HL-60 (cell line): ENCODE results near the gene CADM1.

Source experiments
- DNase-seq, 2 experiments: peaks; one replicate each; pipeline ENCODE4 v3.0.0-alpha.2; 2010 to 2020; ENCODE audit warnings: low read depth in 1 of 2, low spot score in 1 of 2
- H3K27ac ChIP-seq: fragments of 250-450 bp; sonication (Bioruptor Pico); replicated peaks from 2 replicates; pipeline ENCODE4 v1.5.1; 2020; ENCODE audit warnings: mild to moderate bottlenecking, moderate library complexity
- H3K27me3 ChIP-seq: fragments of 250-450 bp; sonication (Bioruptor Pico); 2 replicates; pipeline ENCODE4 v1.5.1; 2021; ENCODE audit warnings: mild to moderate bottlenecking, moderate library complexity; ENCODE audit not compliant: insufficient read depth, poor library complexity, severe bottlenecking
- H3K4me3 ChIP-seq: replicated peaks from 2 replicates; pipeline ENCODE4 v1.5.1; 2011; ENCODE audit warnings: mild to moderate bottlenecking, control low read depth, low read length; ENCODE audit not compliant: insufficient read depth
- CTCF ChIP-seq: IDR thresholded peaks from one replicate; pipeline ENCODE4 v1.5.1; 2011; ENCODE audit warnings: low read length, control low read depth, inconsistent platforms; ENCODE audit not compliant: insufficient read depth
- GABPA ChIP-seq: IDR thresholded peaks from 2 replicates; pipeline ENCODE4 v1.6.1; 2012; ENCODE audit warnings: low read depth
- POLR2AphosphoS5 ChIP-seq: IDR thresholded peaks from 2 replicates; pipeline ENCODE4 v1.6.1; 2012; ENCODE audit warnings: low read depth
- REST ChIP-seq: IDR thresholded peaks from 2 replicates; pipeline ENCODE4 v1.6.1; 2012; ENCODE audit warnings: low read depth; ENCODE audit not compliant: insufficient replicate concordance
- SPI1 ChIP-seq: IDR thresholded peaks from 2 replicates; pipeline ENCODE4 v1.6.1; 2012; ENCODE audit warnings: low read depth, mild to moderate bottlenecking, borderline replicate concordance

The CADM1 gene

GRCh38 chr11:115257270-115257669 lies 246.9 kb downstream of the CADM1 start:
- DNase-seq, result no peak
- H3K4me3 ChIP-seq, result no peak overlapping the region
- peaks cover 3% of the 10 kb centered on the region for H3K27me3 ChIP-seq
- no peak overlapping the region for H3K27ac ChIP-seq
- no peak for TF ChIP-seq GABPA
- no peak for TF ChIP-seq SPI1
- no peak for TF ChIP-seq CTCF
- no peak for TF ChIP-seq POLR2AphosphoS5
- no peak for TF ChIP-seq REST

- Histone ChIP-seq H3K27me3 (peaks cover 3% of the 10 kb centered on the region), H3K4me3 (no peak overlapping the region), H3K27ac (no peak overlapping the region)
- TF ChIP-seq CTCF (no peak), REST (no peak), SPI1 (no peak), POLR2AphosphoS5 (no peak), GABPA (no peak)
- DNase-seq, result no peak
Observed at GRCh38 chr11:115256397-115257197, 247.6 kb downstream of the CADM1 start.

- no peak overlapping the region for H3K4me3 ChIP-seq
Observed at GRCh38 chr11:115255006-115255762, 249.0 kb downstream of the CADM1 start.

More at GRCh38 chr11:115255006-115255762, 249.0 kb downstream of the CADM1 start:
- Histone ChIP-seq H3K27ac (no peak overlapping the region), H3K27me3 (peaks cover 3% of the 10 kb centered on the region)
- DNase-seq, result no peak
- no peak for TF ChIP-seq CTCF
